ENCODE measurements around the gene UBAP1.

- TF ChIP-seq POLR2A (IDR thresholded peaks at IDR 0.05) = no peak
- TF ChIP-seq EP300 (IDR thresholded peaks at IDR 0.05) = no peak
- TF ChIP-seq CTCF (IDR thresholded peaks at IDR 0.05) = peak in 1 of 5 experiments; percentile 13
Measured at GRCh38 chr9:34190996-34191892, 12.4 kb downstream of the UBAP1 start.
